H1 (cell line): ENCODE measurements around the gene INTS2. TPM values are rescaled to one million over a fixed set of nuclear protein-coding genes. Genes with fewer than 3 reads are reported as not detected.

Source experiments
- BCL11A ChIP-seq, 2 experiments: IDR thresholded peaks; one replicate each; pipeline ENCODE4 v1.6.1; 2011; ENCODE audit warnings: low read depth in 2 of 2, low read length in 2 of 2, mild to moderate bottlenecking in 2 of 2
- BRCA1 ChIP-seq: IDR thresholded peaks from 2 replicates; pipeline ENCODE4 v1.6.1; 2012; ENCODE audit warnings: low read depth, low read length, improper control_type of control experiment
- CBX8 ChIP-seq: fragments of 300-800, 300-1000 bp; sonication (generic); IDR thresholded peaks from 2 replicates; pipeline ENCODE4 v1.7.1; 2016; ENCODE audit warnings: low read depth, low read length, borderline replicate concordance
- CREB1 ChIP-seq: IDR thresholded peaks from 2 replicates; pipeline ENCODE4 v1.6.1; 2012; ENCODE audit warnings: inconsistent platforms
- EP300 ChIP-seq, 2 experiments: IDR thresholded peaks; 1 replicate in 1 of 2; 2 replicates in 1 of 2; pipeline ENCODE4 v1.6.1; 2011 to 2012; ENCODE audit warnings: low read depth in 2 of 2, low read length in 2 of 2, mild to moderate bottlenecking in 2 of 2, borderline replicate concordance in 1 of 2, inconsistent platforms in 1 of 2, moderate library complexity in 1 of 2
- EZH2 ChIP-seq: fragments of 200-600 bp; sonication (generic); IDR thresholded peaks from 2 replicates; pipeline ENCODE4 v1.7.1; 2012; ENCODE audit warnings: low read depth, mild to moderate bottlenecking, moderate library complexity, low read length, inconsistent platforms; ENCODE audit not compliant: severe bottlenecking
- GTF2F1 ChIP-seq: IDR thresholded peaks from 2 replicates; pipeline ENCODE4 v1.6.1; 2012; ENCODE audit warnings: low read depth, low read length, improper control_type of control experiment, borderline replicate concordance
- HDAC2 ChIP-seq, 2 experiments: fragments of 300-600 bp in 1 of 2; sonication (generic) in 1 of 2; IDR thresholded peaks; 2 replicates each; pipeline ENCODE4 v1.6.1; 2011 to 2012; ENCODE audit warnings: low read depth in 2 of 2, low read length in 2 of 2, mild to moderate bottlenecking in 2 of 2, moderate library complexity in 2 of 2, borderline replicate concordance in 1 of 2, inconsistent platforms in 1 of 2
- JUN ChIP-seq: IDR thresholded peaks from 2 replicates; pipeline ENCODE4 v1.6.1; 2011; ENCODE audit warnings: low read depth, mild to moderate bottlenecking, improper control_type of control experiment, low read length
- JUND ChIP-seq: IDR thresholded peaks from 2 replicates; pipeline ENCODE4 v1.6.1; 2011; ENCODE audit warnings: mild to moderate bottlenecking, improper control_type of control experiment, low read length
- KDM4A ChIP-seq: IDR thresholded peaks from one replicate; pipeline ENCODE4 v1.7.1; 2012; ENCODE audit warnings: low read depth, mild to moderate bottlenecking, moderate library complexity, low read length, inconsistent platforms; ENCODE audit not compliant: severe bottlenecking
- MAFK ChIP-seq: IDR thresholded peaks from 2 replicates; pipeline ENCODE4 v1.6.1; 2012; ENCODE audit warnings: low read depth, mild to moderate bottlenecking, improper control_type of control experiment, low read length
- PHF8 ChIP-seq: fragments of 200-600 bp; sonication (generic); conservative IDR thresholded peaks from 2 replicates; pipeline ENCODE4 v1.7.1; 2012; ENCODE audit warnings: low read depth, mild to moderate bottlenecking, inconsistent platforms, low read length, moderate library complexity
- RFX5 ChIP-seq: IDR thresholded peaks from 2 replicates; pipeline ENCODE4 v1.6.1; 2011; ENCODE audit warnings: low read depth, low read length, improper control_type of control experiment, borderline replicate concordance
- RXRA ChIP-seq: IDR thresholded peaks from 2 replicates; pipeline ENCODE4 v1.6.1; 2011; ENCODE audit warnings: low read depth, mild to moderate bottlenecking, low read length, moderate library complexity; ENCODE audit not compliant: insufficient read depth
- SIRT6 ChIP-seq: IDR thresholded peaks from one replicate; pipeline ENCODE4 v1.7.1; 2012; ENCODE audit warnings: low read length, inconsistent platforms
- SP1 ChIP-seq: IDR thresholded peaks from 2 replicates; pipeline ENCODE4 v1.6.1; 2011; ENCODE audit warnings: low read depth, low read length
- SP2 ChIP-seq: IDR thresholded peaks from 2 replicates; pipeline ENCODE4 v1.6.1; 2012; ENCODE audit warnings: mild to moderate bottlenecking, low read length, inconsistent platforms
- TAF1 ChIP-seq: IDR thresholded peaks from 2 replicates; pipeline ENCODE4 v1.6.1; 2011; ENCODE audit warnings: mild to moderate bottlenecking, low read depth, low read length
- ZNF274 ChIP-seq: IDR thresholded peaks from 2 replicates; pipeline ENCODE4 v1.7.0; 2012; ENCODE audit warnings: low read length, borderline replicate concordance; ENCODE audit errors: extremely low read depth
- polyA plus RNA-seq, 7 experiments: library from polyadenylated mRNA; depleted of rRNA in 3 of 7; stranded (reverse) in 5 of 7; unstranded in 2 of 7; fragments of >200 nt in 5 of 7; fragments of 200-250 nt in 2 of 7; gene quantifications; 1 replicate in 5 of 7; 2 replicates in 1 of 7; 4 replicates in 1 of 7; pipeline versions ENCODE4 v1.2.1 to v1.2.3, GENCODE V29; 2011 to 2013; ENCODE audit warnings: missing spikeins in 2 of 7, mixed read lengths in 2 of 7
- total RNA-seq: library from RNA; stranded (reverse); fragmentation: NEBNext Ultra II Directional; extraction: Animal tissue kit (Norgen Biotek cat#: 25700); gene quantifications from 2 replicates; pipeline ENCODE4 v1.2.1, GENCODE V29; 2021
- TF ChIP-seq, protein P1 (sequence below), 3 experiments: IDR thresholded peaks; 1 replicate in 2 of 3; 2 replicates in 1 of 3; pipeline versions ENCODE4 v1.5.1 to v1.6.1; 2011; ENCODE audit warnings: low read length in 3 of 3, mild to moderate bottlenecking in 3 of 3, inconsistent platforms in 2 of 3, low read depth in 1 of 3, moderate library complexity in 1 of 3; ENCODE audit not compliant: insufficient read depth in 1 of 3; ENCODE audit errors: control extremely low read depth in 1 of 3

INTS2 gene
- total and polyA plus RNA-seq, 2 of the 8 experiments (the other 6 are each of a cell fraction or from before 2014, with no cell fraction given), result 9.4 to 21.8 TPM

DNA sequence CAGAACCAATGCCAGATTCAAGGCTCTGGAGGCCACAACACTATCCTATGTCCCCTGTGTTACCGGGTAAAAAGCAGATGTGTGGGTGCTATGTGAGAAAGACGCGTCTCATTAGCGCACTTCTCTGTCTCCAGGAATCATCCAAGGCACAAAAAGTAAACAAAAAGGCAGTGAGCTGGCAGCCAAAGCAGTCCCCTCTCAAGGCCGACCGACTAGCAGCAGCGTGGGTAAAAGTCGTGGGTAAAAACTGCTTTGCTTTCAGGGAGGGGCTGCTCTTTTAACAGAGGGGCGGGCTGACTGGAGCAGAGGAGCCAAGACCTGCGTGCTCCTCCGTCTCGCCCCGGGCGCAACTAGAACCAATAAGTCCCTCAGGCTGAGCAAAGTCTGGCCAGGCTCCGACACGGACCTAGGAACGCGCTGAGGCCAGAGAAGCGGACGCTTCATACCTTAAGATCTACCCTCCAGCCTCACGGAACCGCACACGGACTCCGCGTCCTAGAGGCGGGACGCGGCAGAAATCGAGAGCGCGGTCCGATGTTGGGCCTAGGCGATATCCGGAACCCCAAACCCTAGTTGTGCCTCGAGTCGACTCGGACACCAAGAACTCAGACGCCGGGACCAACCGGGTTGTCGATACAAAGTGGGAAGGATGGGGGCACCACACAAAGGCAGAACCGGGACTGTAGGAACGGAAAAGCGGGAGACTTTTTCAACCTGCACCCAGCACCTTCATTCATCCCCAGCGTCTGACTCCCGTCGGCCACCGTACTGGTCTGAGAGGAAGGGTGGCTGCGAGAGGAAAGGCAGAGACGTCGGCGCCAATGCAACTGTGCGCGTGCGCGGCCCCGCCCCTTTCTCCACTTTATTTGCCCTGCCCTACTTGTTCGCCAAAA, at the start of gene INTS2 (continued):
- TF ChIP-seq HDAC2 (IDR thresholded peaks at IDR 0.05; ENCODE audit: borderline replicate concordance in 1 of 2, low read depth in 2 of 2, low read length in 2 of 2) (peak in 1 of 2 experiments; percentile 71; a peak in 1 of 4 replicates), KDM4A (peak; percentile 45), RXRA (no peak), GTF2F1 (0 out of 2 replicates have a peak, but pooled peaks have one; percentile 2), CREB1 (0 out of 2 replicates have a peak, but pooled peaks have one; percentile 7), ZNF274 (no peak), EP300 (IDR thresholded peaks at IDR 0.05; ENCODE audit: borderline replicate concordance in 1 of 2, low read depth in 2 of 2, low read length in 2 of 2) (no peak), CBX8 (no peak), TAF1 (peak; percentile 96), SP2 (no peak), EZH2 (no peak), JUND (no peak), JUN (no peak), SP1 (no peak), RFX5 (no peak), BRCA1 (no peak), SIRT6 (no peak), PHF8 (peak; percentile 100), MAFK (no peak), BCL11A (IDR thresholded peaks at IDR 0.05; ENCODE audit: low read depth in 2 of 2, low read length in 2 of 2) (no peak)
- TF ChIP-seq, protein P1, sequence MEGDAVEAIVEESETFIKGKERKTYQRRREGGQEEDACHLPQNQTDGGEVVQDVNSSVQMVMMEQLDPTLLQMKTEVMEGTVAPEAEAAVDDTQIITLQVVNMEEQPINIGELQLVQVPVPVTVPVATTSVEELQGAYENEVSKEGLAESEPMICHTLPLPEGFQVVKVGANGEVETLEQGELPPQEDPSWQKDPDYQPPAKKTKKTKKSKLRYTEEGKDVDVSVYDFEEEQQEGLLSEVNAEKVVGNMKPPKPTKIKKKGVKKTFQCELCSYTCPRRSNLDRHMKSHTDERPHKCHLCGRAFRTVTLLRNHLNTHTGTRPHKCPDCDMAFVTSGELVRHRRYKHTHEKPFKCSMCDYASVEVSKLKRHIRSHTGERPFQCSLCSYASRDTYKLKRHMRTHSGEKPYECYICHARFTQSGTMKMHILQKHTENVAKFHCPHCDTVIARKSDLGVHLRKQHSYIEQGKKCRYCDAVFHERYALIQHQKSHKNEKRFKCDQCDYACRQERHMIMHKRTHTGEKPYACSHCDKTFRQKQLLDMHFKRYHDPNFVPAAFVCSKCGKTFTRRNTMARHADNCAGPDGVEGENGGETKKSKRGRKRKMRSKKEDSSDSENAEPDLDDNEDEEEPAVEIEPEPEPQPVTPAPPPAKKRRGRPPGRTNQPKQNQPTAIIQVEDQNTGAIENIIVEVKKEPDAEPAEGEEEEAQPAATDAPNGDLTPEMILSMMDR (IDR thresholded peaks at IDR 0.05; ENCODE audit: control extremely low read depth in 1 of 3, insufficient read depth in 1 of 3, low read depth in 1 of 3, low read length in 3 of 3), result 0 out of 4 replicates have a peak, but pooled peaks of 1 of the 3 experiments have one; percentile 12
